NOMO-1 treated with dmso at 0.1 percent for 144 hours (cell line): ENCODE measurements around the gene RALGAPA2.

Experiments
- DNase-seq: peaks from one replicate; lab custom pipeline; 2025; ENCODE audit not compliant: unreplicated experiment; lab: John Stamatoyannopoulos, UW

The RALGAPA2 gene

GRCh38 chr20:20721489-20721888 is 9.0 kb upstream of the RALGAPA2 start:
- no peak for DNase-seq

- DNase-seq = no peak
These were observed 7.7 kb upstream of the RALGAPA2 start for GRCh38 chr20:20720158-20720557.

GRCh38 chr20:20719411-20719810 is 7.0 kb upstream of the RALGAPA2 start:
- no peak for DNase-seq

- DNase-seq = no peak
These were observed 861 bp upstream of the RALGAPA2 start for GRCh38 chr20:20713244-20713765.

- DNase-seq = no peak
These were observed 405 bp downstream of the RALGAPA2 start for GRCh38 chr20:20712004-20712473.

- no peak for DNase-seq
These were observed 1.0 kb downstream of the RALGAPA2 start for GRCh38 chr20:20711413-20711812.

GRCh38 chr20:20710443-20711315 is 1.8 kb downstream of the RALGAPA2 start:
- DNase-seq = peak; percentile 48

- no peak for DNase-seq
These were observed 2.6 kb downstream of the RALGAPA2 start for GRCh38 chr20:20709887-20710286.

GRCh38 chr20:20706285-20706684 is 6.2 kb downstream of the RALGAPA2 start:
- no peak for DNase-seq

GRCh38 chr20:20702330-20703245 is 9.9 kb downstream of the RALGAPA2 start:
- peak; percentile 5 for DNase-seq

- no peak for DNase-seq
These were observed 12.5 kb downstream of the RALGAPA2 start for GRCh38 chr20:20699917-20700316.

GRCh38 chr20:20699144-20699543 is 13.3 kb downstream of the RALGAPA2 start:
- DNase-seq = no peak

GRCh38 chr20:20697325-20697845 is 15.1 kb downstream of the RALGAPA2 start:
- no peak for DNase-seq

GRCh38 chr20:20695250-20695816 is 17.1 kb downstream of the RALGAPA2 start:
- no peak for DNase-seq

- DNase-seq = no peak
These were observed 17.9 kb downstream of the RALGAPA2 start for GRCh38 chr20:20694591-20694990.

- DNase-seq = no peak
These were observed 19.9 kb downstream of the RALGAPA2 start for GRCh38 chr20:20692587-20692986.

- DNase-seq = no peak
These were observed 20.8 kb downstream of the RALGAPA2 start for GRCh38 chr20:20691477-20692235.

GRCh38 chr20:20690676-20691476 is 21.6 kb downstream of the RALGAPA2 start:
- peak; percentile 77 for DNase-seq

- no peak for DNase-seq
These were observed 25.1 kb downstream of the RALGAPA2 start for GRCh38 chr20:20687319-20687718.
